Measurements from ENCODE around the gene CST7. TPM values are rescaled to one million over a fixed set of nuclear protein-coding genes. Genes with fewer than 3 reads are reported as not detected.

CST7 gene
- polyA plus RNA-seq, 4 donors: 0.31 to 0.80 (median 0.48) TPM

GRCh38 chr20:24962510-24962909 lies 13.4 kb downstream of the CST7 start:
- no peak for DNase-seq (ENCODE audit: low read depth in 4 of 4, low spot score in 3 of 4)

- no peak for DNase-seq (ENCODE audit: low read depth in 4 of 4, low spot score in 3 of 4)
Measured at GRCh38 chr20:24963672-24964505, 14.8 kb downstream of the CST7 start.

- DNase-seq (ENCODE audit: low read depth in 4 of 4, low spot score in 3 of 4): no peak
Measured at GRCh38 chr20:24964506-24964840, 15.4 kb downstream of the CST7 start.

- DNase-seq (ENCODE audit: low read depth in 4 of 4, low spot score in 3 of 4): no peak
Measured at GRCh38 chr20:24965065-24965919, 16.2 kb downstream of the CST7 start.

GRCh38 chr20:24966317-24967012 lies 17.4 kb downstream of the CST7 start:
- no peak for DNase-seq (ENCODE audit: low read depth in 4 of 4, low spot score in 3 of 4)

GRCh38 chr20:24968278-24968800 lies 19.3 kb downstream of the CST7 start:
- DNase-seq (ENCODE audit: low read depth in 4 of 4, low spot score in 3 of 4): no peak

GRCh38 chr20:24969186-24970029 lies 20.3 kb downstream of the CST7 start:
- no peak for DNase-seq (ENCODE audit: low read depth in 4 of 4, low spot score in 3 of 4)

- DNase-seq (ENCODE audit: low read depth in 4 of 4, low spot score in 3 of 4): no peak
Measured at GRCh38 chr20:24970030-24970553, 21.0 kb downstream of the CST7 start.

- no peak for DNase-seq (ENCODE audit: low read depth in 4 of 4, low spot score in 3 of 4)
Measured at GRCh38 chr20:24970754-24971153, 21.7 kb downstream of the CST7 start.

GRCh38 chr20:24971376-24972101 lies 22.5 kb downstream of the CST7 start:
- DNase-seq (ENCODE audit: low read depth in 4 of 4, low spot score in 3 of 4): no peak

- no peak for DNase-seq (ENCODE audit: low read depth in 4 of 4, low spot score in 3 of 4)
Measured at GRCh38 chr20:24972341-24972740, 23.3 kb downstream of the CST7 start.

- no peak for DNase-seq (ENCODE audit: low read depth in 4 of 4, low spot score in 3 of 4)
Measured at GRCh38 chr20:24977336-24977735, 28.3 kb downstream of the CST7 start.

GRCh38 chr20:24977797-24978196 lies 28.7 kb downstream of the CST7 start:
- DNase-seq (ENCODE audit: low read depth in 4 of 4, low spot score in 3 of 4): no peak

- DNase-seq (ENCODE audit: low read depth in 4 of 4, low spot score in 3 of 4): no peak
Measured at GRCh38 chr20:24978513-24978912, 29.4 kb downstream of the CST7 start.

GRCh38 chr20:24979036-24979960 lies 30.2 kb downstream of the CST7 start:
- DNase-seq (ENCODE audit: low read depth in 4 of 4, low spot score in 3 of 4): no peak

GRCh38 chr20:24980291-24981053 lies 31.4 kb downstream of the CST7 start:
- DNase-seq (ENCODE audit: low read depth in 4 of 4, low spot score in 3 of 4): no peak

GRCh38 chr20:24981282-24981681 lies 32.2 kb downstream of the CST7 start:
- DNase-seq (ENCODE audit: low read depth in 4 of 4, low spot score in 3 of 4): no peak
